Measurements from ENCODE around the gene NUDT21.
"Not testable (repeated sequence)": the region's sequence is repeated elsewhere in the genome, so short reads cannot be mapped to it uniquely, and the experiment has no call there.

NUDT21 gene

GRCh38 chr16:56396724-56397123 lies 54.4 kb downstream of the NUDT21 start:
- H3K4me1 ChIP-seq (ENCODE audit: control insufficient read depth in 1 of 2, insufficient read depth in 2 of 2, low read length in 2 of 2); H3K4me3 ChIP-seq (ENCODE audit: low read depth in 1 of 2, low read length in 2 of 2); H3K27ac ChIP-seq (ENCODE audit: low read length); H3K9me3 ChIP-seq (ENCODE audit: control insufficient read depth in 1 of 2, low read length in 2 of 2); H3K27me3 ChIP-seq (ENCODE audit: low read depth, low read length): not testable (repeated sequence)
- H3K36me3 ChIP-seq (ENCODE audit: control insufficient read depth in 1 of 2, insufficient read depth in 2 of 2, low read length in 2 of 2): peaks cover 12 to 20% of the 10 kb centered on the region in 2 donors

DNA sequence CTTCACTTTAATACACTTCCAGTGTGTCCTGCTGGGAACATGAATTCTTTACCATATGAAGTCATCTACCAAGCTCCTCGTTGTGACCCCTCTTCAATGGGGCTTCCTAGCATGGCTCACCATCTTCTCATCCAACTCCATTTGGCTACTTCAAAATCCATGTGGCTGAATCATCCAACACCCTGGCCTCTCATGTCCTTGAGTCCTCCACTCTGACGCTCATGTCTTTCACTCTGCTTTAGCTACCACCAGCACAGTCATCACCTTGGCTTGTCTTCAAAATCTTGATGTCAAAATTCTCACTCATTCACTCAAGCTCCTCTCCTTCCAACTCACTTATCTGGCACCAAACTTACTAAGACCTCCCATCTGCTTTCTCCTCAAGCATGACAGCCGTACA lies 61.6 kb downstream of the NUDT21 start:
- no peaks in the 10 kb centered on the region for H3K4me1 ChIP-seq (ENCODE audit: control insufficient read depth in 1 of 2, insufficient read depth in 2 of 2, low read length in 2 of 2)
- no peak overlapping the region for H3K4me3 ChIP-seq (ENCODE audit: low read depth in 1 of 2, low read length in 2 of 2)
- H3K36me3 ChIP-seq (ENCODE audit: control insufficient read depth in 1 of 2, insufficient read depth in 2 of 2, low read length in 2 of 2): peaks cover 32 to 58% of the 10 kb centered on the region in 2 donors
- H3K9me3 ChIP-seq (ENCODE audit: control insufficient read depth in 1 of 2, low read length in 2 of 2): no peaks in the 10 kb centered on the region
- no peak overlapping the region for H3K27ac ChIP-seq (ENCODE audit: low read length)
- H3K27me3 ChIP-seq (ENCODE audit: low read depth, low read length): no peaks in the 10 kb centered on the region

- Histone ChIP-seq H3K27ac (ENCODE audit: low read length) (no peak overlapping the region), H3K4me3 (ENCODE audit: low read depth in 1 of 2, low read length in 2 of 2) (no peak overlapping the region), H3K36me3 (ENCODE audit: control insufficient read depth in 1 of 2, insufficient read depth in 2 of 2, low read length in 2 of 2) (peaks cover 45 to 69% of the 10 kb centered on the region in 2 donors), H3K4me1 (ENCODE audit: control insufficient read depth in 1 of 2, insufficient read depth in 2 of 2, low read length in 2 of 2) (no peaks in the 10 kb centered on the region), H3K27me3 (ENCODE audit: low read depth, low read length) (no peaks in the 10 kb centered on the region), H3K9me3 (ENCODE audit: control insufficient read depth in 1 of 2, low read length in 2 of 2) (no peaks in the 10 kb centered on the region)
Measured at GRCh38 chr16:56388209-56388608, 62.9 kb downstream of the NUDT21 start.

- peaks cover 51 to 77% of the 10 kb centered on the region in 2 donors for H3K36me3 ChIP-seq (ENCODE audit: control insufficient read depth in 1 of 2, insufficient read depth in 2 of 2, low read length in 2 of 2)
- no peaks in the 10 kb centered on the region for H3K4me1 ChIP-seq (ENCODE audit: control insufficient read depth in 1 of 2, insufficient read depth in 2 of 2, low read length in 2 of 2)
- H3K4me3 ChIP-seq (ENCODE audit: low read depth in 1 of 2, low read length in 2 of 2): no peak overlapping the region
- no peak overlapping the region for H3K27ac ChIP-seq (ENCODE audit: low read length)
- no peaks in the 10 kb centered on the region for H3K27me3 ChIP-seq (ENCODE audit: low read depth, low read length)
- no peaks in the 10 kb centered on the region for H3K9me3 ChIP-seq (ENCODE audit: control insufficient read depth in 1 of 2, low read length in 2 of 2)
Measured at GRCh38 chr16:56387396-56387795, 63.7 kb downstream of the NUDT21 start.

GRCh38 chr16:56384074-56384721 lies 66.9 kb downstream of the NUDT21 start:
- Histone ChIP-seq H3K4me1 (ENCODE audit: control insufficient read depth in 1 of 2, insufficient read depth in 2 of 2, low read length in 2 of 2) (no peaks in the 10 kb centered on the region), H3K27me3 (ENCODE audit: low read depth, low read length) (no peaks in the 10 kb centered on the region), H3K4me3 (ENCODE audit: low read depth in 1 of 2, low read length in 2 of 2) (no peak overlapping the region), H3K9me3 (ENCODE audit: control insufficient read depth in 1 of 2, low read length in 2 of 2) (peaks cover 6% of the 10 kb centered on the region in 2 donors), H3K36me3 (ENCODE audit: control insufficient read depth in 1 of 2, insufficient read depth in 2 of 2, low read length in 2 of 2) (peaks cover 43 to 85% of the 10 kb centered on the region in 2 donors), H3K27ac (ENCODE audit: low read length) (no peak overlapping the region)

DNA sequence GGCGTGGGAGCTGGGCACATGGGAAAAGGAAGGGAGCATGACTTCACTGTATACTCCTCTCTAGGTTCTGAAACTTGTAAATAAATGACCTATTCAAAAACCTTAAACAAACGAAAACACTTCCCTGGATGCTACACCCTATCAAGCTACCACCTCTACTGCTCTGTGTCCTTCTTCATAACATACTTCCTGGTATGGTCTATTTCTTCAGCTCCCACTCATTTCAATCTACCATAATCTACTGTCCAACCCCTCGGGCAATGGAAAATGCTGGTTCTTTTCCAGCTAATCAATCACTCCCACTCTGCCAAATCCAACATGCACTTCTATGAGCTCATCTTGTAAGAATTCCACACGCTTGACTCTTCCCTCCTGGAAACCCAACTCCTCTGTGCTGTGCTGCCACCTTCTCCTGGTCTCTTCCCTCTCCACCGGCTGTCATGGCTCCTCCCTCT lies 68.2 kb downstream of the NUDT21 start:
- H3K36me3 ChIP-seq (ENCODE audit: control insufficient read depth in 1 of 2, insufficient read depth in 2 of 2, low read length in 2 of 2): peaks cover 38 to 86% of the 10 kb centered on the region in 2 donors
- no peak overlapping the region for H3K27ac ChIP-seq (ENCODE audit: low read length)
- H3K27me3 ChIP-seq (ENCODE audit: low read depth, low read length): no peaks in the 10 kb centered on the region
- peaks cover 6% of the 10 kb centered on the region in 2 donors for H3K9me3 ChIP-seq (ENCODE audit: control insufficient read depth in 1 of 2, low read length in 2 of 2)
- H3K4me3 ChIP-seq (ENCODE audit: low read depth in 1 of 2, low read length in 2 of 2): no peak overlapping the region
- H3K4me1 ChIP-seq (ENCODE audit: control insufficient read depth in 1 of 2, insufficient read depth in 2 of 2, low read length in 2 of 2): no peaks in the 10 kb centered on the region

DNA sequence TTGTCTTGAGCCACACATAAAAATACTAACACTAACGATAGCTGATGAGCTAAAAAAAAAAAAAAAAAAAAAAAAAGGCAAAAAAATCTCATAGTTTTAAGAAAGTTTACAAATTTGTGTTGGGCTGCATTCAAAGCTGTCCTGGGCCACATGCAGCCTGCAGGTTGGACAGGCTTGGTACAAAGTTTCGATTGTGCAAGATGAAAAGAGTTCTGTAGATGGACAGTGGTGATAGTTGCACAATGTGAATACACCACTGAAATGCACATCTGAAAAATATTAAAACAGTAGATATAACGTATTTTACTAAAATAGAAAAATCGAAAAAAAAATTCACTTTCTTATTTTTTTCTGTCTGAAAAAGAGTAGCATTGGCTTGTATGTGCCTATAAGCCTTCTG lies 68.7 kb downstream of the NUDT21 start:
- Histone ChIP-seq H3K36me3 (ENCODE audit: control insufficient read depth in 1 of 2, insufficient read depth in 2 of 2, low read length in 2 of 2) (peaks cover 35 to 84% of the 10 kb centered on the region in 2 donors), H3K9me3 (ENCODE audit: control insufficient read depth in 1 of 2, low read length in 2 of 2) (peaks cover 6% of the 10 kb centered on the region in 2 donors), H3K4me1 (ENCODE audit: control insufficient read depth in 1 of 2, insufficient read depth in 2 of 2, low read length in 2 of 2) (no peaks in the 10 kb centered on the region), H3K4me3 (ENCODE audit: low read depth in 1 of 2, low read length in 2 of 2) (no peak overlapping the region), H3K27ac (ENCODE audit: low read length) (no peak overlapping the region), H3K27me3 (ENCODE audit: low read depth, low read length) (no peaks in the 10 kb centered on the region)

- not testable (repeated sequence) for H3K27me3 ChIP-seq (ENCODE audit: low read depth, low read length); H3K9me3 ChIP-seq (ENCODE audit: control insufficient read depth in 1 of 2, low read length in 2 of 2); H3K27ac ChIP-seq (ENCODE audit: low read length); H3K4me1 ChIP-seq (ENCODE audit: control insufficient read depth in 1 of 2, insufficient read depth in 2 of 2, low read length in 2 of 2); H3K4me3 ChIP-seq (ENCODE audit: low read depth in 1 of 2, low read length in 2 of 2)
- peaks cover 31 to 71% of the 10 kb centered on the region in 2 donors for H3K36me3 ChIP-seq (ENCODE audit: control insufficient read depth in 1 of 2, insufficient read depth in 2 of 2, low read length in 2 of 2)
Measured at GRCh38 chr16:56380778-56381485, 70.2 kb downstream of the NUDT21 start.

All from muscle layer of duodenum (tissue), 2 donors.